ENCODE data around the gene ITPK1. TPM values are rescaled to one million over a fixed set of nuclear protein-coding genes. Genes with fewer than 3 reads are reported as not detected.
A peak's percentile ranks its signal among the peaks of the same experiment; 100 is the strongest.

The ITPK1 gene
- polyA plus RNA-seq, 4 donors, result 98.8 to 153 (median 138) TPM

GRCh38 chr14:92950193-92950540 is 165.6 kb downstream of the ITPK1 start:
- no peak overlapping the region for H3K27ac ChIP-seq (ENCODE audit: low read depth in 1 of 3, low read length in 2 of 3)
- no peaks in the 10 kb centered on the region for H3K27me3 ChIP-seq (ENCODE audit: control insufficient read depth in 3 of 3, insufficient read depth in 3 of 3, low read length in 3 of 3)
- H3K4me1 ChIP-seq (ENCODE audit: control insufficient read depth in 3 of 3, insufficient read depth in 2 of 3, low read depth in 1 of 3, low read length in 2 of 3), result no peaks in the 10 kb centered on the region
- 88 to 97% (median 89%) methylated on average over 7 of the region's 7 CpGs for WGBS, 3 donors
- FAIRE-seq, result no peak
- peaks cover 9 to 100% (median 13%) of the 10 kb centered on the region in 3 donors for H3K36me3 ChIP-seq (ENCODE audit: control insufficient read depth in 3 of 3, insufficient read depth in 2 of 3, low read depth in 1 of 3, low read length in 3 of 3)
- H3K9me3 ChIP-seq (ENCODE audit: control insufficient read depth in 2 of 2, insufficient read depth in 1 of 2, low read depth in 1 of 2, low read length in 1 of 2), result no peaks in the 10 kb centered on the region
- no peak for DNase-seq
- no peak overlapping the region for H3K4me3 ChIP-seq (ENCODE audit: low read depth in 1 of 3, low read length in 3 of 3)

- H3K36me3 ChIP-seq (ENCODE audit: control insufficient read depth in 3 of 3, insufficient read depth in 2 of 3, low read depth in 1 of 3, low read length in 3 of 3), result peaks cover 14 to 100% (median 17%) of the 10 kb centered on the region in 3 donors
- H3K9me3 ChIP-seq (ENCODE audit: control insufficient read depth in 2 of 2, insufficient read depth in 1 of 2, low read depth in 1 of 2, low read length in 1 of 2), result no peaks in the 10 kb centered on the region
- DNase-seq (no peak), FAIRE-seq (no peak)
- H3K27ac ChIP-seq (ENCODE audit: low read depth in 1 of 3, low read length in 2 of 3), result no peak overlapping the region
- no peaks in the 10 kb centered on the region for H3K4me1 ChIP-seq (ENCODE audit: control insufficient read depth in 3 of 3, insufficient read depth in 2 of 3, low read depth in 1 of 3, low read length in 2 of 3)
- WGBS, 3 donors, result 95 to 98% (median 95%) methylated on average over 24 of the region's 24 CpGs
- no peaks in the 10 kb centered on the region for H3K27me3 ChIP-seq (ENCODE audit: control insufficient read depth in 3 of 3, insufficient read depth in 3 of 3, low read length in 3 of 3)
- no peak overlapping the region for H3K4me3 ChIP-seq (ENCODE audit: low read depth in 1 of 3, low read length in 3 of 3)
These were observed 166.1 kb downstream of the ITPK1 start for GRCh38 chr14:92949496-92950192.

GRCh38 chr14:92948647-92949046 is 167.1 kb downstream of the ITPK1 start:
- Histone ChIP-seq H3K36me3 (ENCODE audit: control insufficient read depth in 3 of 3, insufficient read depth in 2 of 3, low read depth in 1 of 3, low read length in 3 of 3) (peaks cover 17 to 100% (median 24%) of the 10 kb centered on the region in 3 donors), H3K4me1 (ENCODE audit: control insufficient read depth in 3 of 3, insufficient read depth in 2 of 3, low read depth in 1 of 3, low read length in 2 of 3) (no peaks in the 10 kb centered on the region), H3K4me3 (ENCODE audit: low read depth in 1 of 3, low read length in 3 of 3) (no peak overlapping the region), H3K9me3 (ENCODE audit: control insufficient read depth in 2 of 2, insufficient read depth in 1 of 2, low read depth in 1 of 2, low read length in 1 of 2) (no peaks in the 10 kb centered on the region), H3K27ac (ENCODE audit: low read depth in 1 of 3, low read length in 2 of 3) (no peak overlapping the region), H3K27me3 (ENCODE audit: control insufficient read depth in 3 of 3, insufficient read depth in 3 of 3, low read length in 3 of 3) (no peaks in the 10 kb centered on the region)
- FAIRE-seq (no peak), DNase-seq (no peak)
- WGBS, 3 donors, result 88 to 92% (median 91%) methylated on average over 22 of the region's 22 CpGs

- WGBS, 3 donors, result 91 to 98% (median 93%) methylated on average over 12 of the region's 12 CpGs
- H3K27ac ChIP-seq (ENCODE audit: low read depth in 1 of 3, low read length in 2 of 3), result peak overlapping the region in 1 of 3 donors; percentile 43
- no peak for DNase-seq
- H3K36me3 ChIP-seq (ENCODE audit: control insufficient read depth in 3 of 3, insufficient read depth in 2 of 3, low read depth in 1 of 3, low read length in 3 of 3), result peaks cover 17 to 100% (median 26%) of the 10 kb centered on the region in 3 donors
- no peak overlapping the region for H3K4me3 ChIP-seq (ENCODE audit: low read depth in 1 of 3, low read length in 3 of 3)
- H3K9me3 ChIP-seq (ENCODE audit: control insufficient read depth in 2 of 2, insufficient read depth in 1 of 2, low read depth in 1 of 2, low read length in 1 of 2), result no peaks in the 10 kb centered on the region
- H3K27me3 ChIP-seq (ENCODE audit: control insufficient read depth in 3 of 3, insufficient read depth in 3 of 3, low read length in 3 of 3), result no peaks in the 10 kb centered on the region
- no peaks in the 10 kb centered on the region for H3K4me1 ChIP-seq (ENCODE audit: control insufficient read depth in 3 of 3, insufficient read depth in 2 of 3, low read depth in 1 of 3, low read length in 2 of 3)
- no peak for FAIRE-seq
These were observed 168.7 kb downstream of the ITPK1 start for GRCh38 chr14:92946847-92947545.

- Histone ChIP-seq H3K4me3 (ENCODE audit: low read depth in 1 of 3, low read length in 3 of 3) (no peak overlapping the region), H3K36me3 (ENCODE audit: control insufficient read depth in 3 of 3, insufficient read depth in 2 of 3, low read depth in 1 of 3, low read length in 3 of 3) (peaks cover 19 to 99% (median 26%) of the 10 kb centered on the region in 3 donors), H3K4me1 (ENCODE audit: control insufficient read depth in 3 of 3, insufficient read depth in 2 of 3, low read depth in 1 of 3, low read length in 2 of 3) (no peaks in the 10 kb centered on the region), H3K9me3 (ENCODE audit: control insufficient read depth in 2 of 2, insufficient read depth in 1 of 2, low read depth in 1 of 2, low read length in 1 of 2) (no peaks in the 10 kb centered on the region), H3K27ac (ENCODE audit: low read depth in 1 of 3, low read length in 2 of 3) (peak overlapping the region in 2 of 3 donors; percentile 41 to 43), H3K27me3 (ENCODE audit: control insufficient read depth in 3 of 3, insufficient read depth in 3 of 3, low read length in 3 of 3) (no peaks in the 10 kb centered on the region)
- FAIRE-seq (no peak), DNase-seq (peak in 1 of 2 donors; percentile 87)
- WGBS, 3 donors, result 51 to 62% (median 56%) methylated on average over 37 to 38 of the region's 38 CpGs
These were observed 169.5 kb downstream of the ITPK1 start for GRCh38 chr14:92945959-92946846.

GRCh38 chr14:92945544-92945943 is 170.2 kb downstream of the ITPK1 start:
- H3K27me3 ChIP-seq (ENCODE audit: control insufficient read depth in 3 of 3, insufficient read depth in 3 of 3, low read length in 3 of 3), result no peaks in the 10 kb centered on the region
- DNase-seq (no peak), FAIRE-seq (no peak)
- no peaks in the 10 kb centered on the region for H3K4me1 ChIP-seq (ENCODE audit: control insufficient read depth in 3 of 3, insufficient read depth in 2 of 3, low read depth in 1 of 3, low read length in 2 of 3)
- H3K27ac ChIP-seq (ENCODE audit: low read depth in 1 of 3, low read length in 2 of 3), result no peak overlapping the region
- H3K4me3 ChIP-seq (ENCODE audit: low read depth in 1 of 3, low read length in 3 of 3), result no peak overlapping the region
- no peaks in the 10 kb centered on the region for H3K9me3 ChIP-seq (ENCODE audit: control insufficient read depth in 2 of 2, insufficient read depth in 1 of 2, low read depth in 1 of 2, low read length in 1 of 2)
- 87 to 95% (median 93%) methylated on average over 10 to 12 of the region's 12 CpGs for WGBS, 3 donors
- H3K36me3 ChIP-seq (ENCODE audit: control insufficient read depth in 3 of 3, insufficient read depth in 2 of 3, low read depth in 1 of 3, low read length in 3 of 3), result peaks cover 20 to 99% (median 26%) of the 10 kb centered on the region in 3 donors

GRCh38 chr14:92944976-92945375 is 170.7 kb downstream of the ITPK1 start:
- no peaks in the 10 kb centered on the region for H3K27me3 ChIP-seq (ENCODE audit: control insufficient read depth in 3 of 3, insufficient read depth in 3 of 3, low read length in 3 of 3)

More at GRCh38 chr14:92944976-92945375, 170.7 kb downstream of the ITPK1 start:
- peak in 1 of 2 donors; percentile 37 for DNase-seq
- no peaks in the 10 kb centered on the region for H3K9me3 ChIP-seq (ENCODE audit: control insufficient read depth in 2 of 2, insufficient read depth in 1 of 2, low read depth in 1 of 2, low read length in 1 of 2)
- H3K36me3 ChIP-seq (ENCODE audit: control insufficient read depth in 3 of 3, insufficient read depth in 2 of 3, low read depth in 1 of 3, low read length in 3 of 3), result peaks cover 15 to 99% (median 26%) of the 10 kb centered on the region in 3 donors
- no peak for FAIRE-seq
- no peak overlapping the region for H3K4me3 ChIP-seq (ENCODE audit: low read depth in 1 of 3, low read length in 3 of 3)
- no peaks in the 10 kb centered on the region for H3K4me1 ChIP-seq (ENCODE audit: control insufficient read depth in 3 of 3, insufficient read depth in 2 of 3, low read depth in 1 of 3, low read length in 2 of 3)
- WGBS, 3 donors, result 84 to 94% (median 93%) methylated on average over 12 of the region's 12 CpGs
- H3K27ac ChIP-seq (ENCODE audit: low read depth in 1 of 3, low read length in 2 of 3), result no peak overlapping the region

Data from small intestine (tissue), 7 donors.